GM06990 (cell line): ENCODE data around the gene LIMA1.
A peak's percentile ranks its signal among the peaks of the same experiment; 100 is the strongest.
"Not testable (repeated sequence)": the region's sequence is repeated elsewhere in the genome, so short reads cannot be mapped to it uniquely, and the experiment has no call there.

ENCODE experiments used
- DNase-seq: peaks from one replicate; pipeline ENCODE4 v3.0.0-alpha.2; 2011; ENCODE audit not compliant: insufficient read length; ENCODE audit errors: extremely low read depth
- H3K27me3 ChIP-seq: replicated peaks from 2 replicates; pipeline ENCODE4 v1.6.0; 2011; ENCODE audit warnings: low read length; ENCODE audit not compliant: control insufficient read depth, insufficient read depth
- H3K36me3 ChIP-seq: 2 replicates; pipeline ENCODE4 v1.5.1; 2011; ENCODE audit warnings: low read length; ENCODE audit not compliant: control insufficient read depth, insufficient read depth
- H3K4me3 ChIP-seq: replicated peaks from 2 replicates; pipeline ENCODE4 v1.5.1; 2011; ENCODE audit warnings: low read depth, mild to moderate bottlenecking, control low read depth, low read length
- CTCF ChIP-seq: IDR thresholded peaks from 2 replicates; pipeline ENCODE4 v1.5.1; 2011; ENCODE audit warnings: low read length, control low read depth, mild to moderate bottlenecking, inconsistent platforms; ENCODE audit not compliant: insufficient read depth, poor library complexity, severe bottlenecking

Gene LIMA1

DNA sequence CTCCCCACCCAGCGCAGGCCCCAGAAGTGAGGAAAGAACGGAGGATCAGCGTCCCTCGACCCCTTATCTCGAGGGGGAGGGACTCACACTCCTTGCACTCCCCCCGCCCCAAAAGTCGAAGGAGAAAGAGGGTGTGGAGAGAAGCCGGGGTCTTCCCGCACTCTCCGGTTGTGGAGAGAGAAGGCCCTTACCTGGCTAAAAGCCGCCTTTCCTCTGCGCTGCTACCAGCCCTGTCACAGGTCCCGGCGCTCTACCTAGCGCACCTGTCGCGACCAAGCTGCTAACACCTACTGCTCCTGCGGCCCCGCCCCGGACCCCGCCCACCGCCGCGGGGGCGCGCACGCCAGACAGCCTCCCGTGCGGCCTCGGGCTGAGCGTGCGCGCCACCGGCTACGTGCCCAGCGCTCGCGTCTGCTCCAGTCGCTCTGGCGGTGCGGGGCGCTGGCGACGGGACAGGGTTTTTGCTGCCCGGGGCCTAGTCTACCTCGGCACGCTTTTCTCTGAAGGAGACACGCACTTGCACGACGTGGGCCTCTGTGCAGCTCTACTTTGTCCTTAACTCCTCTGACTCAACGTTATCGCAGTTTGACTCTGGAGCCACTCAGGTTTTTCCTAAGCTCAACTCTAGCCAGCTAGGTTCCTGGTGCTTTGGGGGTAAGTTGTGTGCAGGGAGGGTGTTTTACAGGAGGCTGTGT lies at the start of gene LIMA1:
Gene LIMA1 (minus strand): TSS at position 292 of the 695 bp plus-strand sequence. CDS start 34,769 bp downstream, outside the sequence.
- Histone ChIP-seq H3K27me3 (no peaks in the 10 kb centered on the region; the same call in 1 of the 2 replicates), H3K36me3 (no peaks in the 10 kb centered on the region), H3K4me3 (peak within 1 kb of the TSS; percentile 67)
- TF ChIP-seq CTCF = no peak
- DNase-seq = peak; percentile 92

DNA sequence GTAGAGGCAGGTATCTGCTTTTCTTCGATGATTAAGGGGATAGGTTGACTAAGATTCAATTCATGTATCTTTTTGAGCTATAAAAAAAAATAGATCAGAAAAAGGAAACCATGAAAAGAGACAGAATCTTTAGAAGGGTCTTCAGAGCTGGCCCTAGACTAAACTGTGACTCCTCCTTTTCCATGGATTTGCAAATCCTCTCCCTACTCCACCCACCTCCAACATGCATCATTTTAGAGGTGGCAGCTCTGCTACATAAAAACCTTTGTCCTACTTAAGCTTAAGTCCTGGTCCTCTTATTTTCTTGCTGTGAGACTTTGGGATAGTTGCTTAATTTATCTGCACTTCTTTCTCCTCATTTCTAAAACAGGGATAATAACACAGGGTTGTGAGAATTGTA lies 48.4 kb upstream of the LIMA1 start:
- no peak for TF ChIP-seq CTCF
- Histone ChIP-seq H3K36me3 (no peaks in the 10 kb centered on the region), H3K27me3 (no peaks in the 10 kb centered on the region), H3K4me3 (no peak overlapping the region)
- DNase-seq = no peak

DNA sequence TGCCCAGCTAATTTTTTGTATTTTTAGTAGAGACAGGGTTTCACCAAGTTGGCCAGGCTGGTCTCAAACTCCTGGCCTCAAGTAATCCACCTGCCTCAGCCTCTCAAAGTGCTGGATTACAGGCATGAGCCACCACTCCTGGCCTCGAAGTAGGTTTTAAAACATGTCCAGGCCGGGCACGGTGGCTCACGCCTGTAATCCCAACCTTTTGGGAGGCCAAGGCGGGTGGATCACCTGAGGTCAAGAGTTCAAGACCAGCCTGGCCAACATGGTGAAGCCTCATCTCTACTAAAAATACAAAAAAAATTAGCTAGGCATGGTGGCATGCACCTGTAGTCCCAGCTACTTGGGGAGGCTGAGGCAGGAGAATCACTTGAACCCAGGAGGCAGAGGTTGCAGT lies 45.3 kb upstream of the LIMA1 start:
- H3K36me3 ChIP-seq, DNase-seq, H3K4me3 ChIP-seq, H3K27me3 ChIP-seq: not testable (repeated sequence)

DNA sequence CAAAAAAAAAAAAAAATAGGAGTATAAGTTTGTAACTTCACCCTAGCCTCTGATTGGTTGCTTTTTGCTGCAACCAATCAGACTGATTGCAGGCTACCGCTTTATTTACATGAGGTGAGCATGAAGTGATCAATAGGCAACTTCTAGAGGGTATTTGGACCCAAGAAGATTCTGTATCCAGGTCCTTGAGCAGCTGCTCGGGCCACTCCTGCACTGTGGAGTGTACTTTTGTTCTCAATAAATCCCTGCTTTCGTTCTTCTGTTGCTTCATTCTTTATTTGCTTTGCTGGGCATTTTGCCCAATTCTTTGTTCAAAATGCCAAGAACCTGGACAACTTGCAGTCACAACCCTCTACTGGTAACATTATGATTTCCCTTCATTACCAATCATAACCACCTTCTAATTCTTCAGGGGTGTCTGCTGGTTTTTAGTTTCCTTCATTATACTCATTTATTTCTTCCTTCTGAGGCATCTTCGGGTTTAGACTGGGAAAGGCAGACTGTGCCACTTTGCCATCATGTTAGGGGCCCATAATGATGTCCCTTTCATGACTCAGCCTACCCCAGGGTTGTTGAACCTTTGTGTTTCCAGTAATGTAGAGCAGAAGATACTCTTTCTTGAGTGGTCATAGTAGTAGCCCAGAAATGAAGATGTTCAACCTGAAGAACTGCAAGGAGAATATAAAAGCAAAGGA lies 43.4 kb upstream of the LIMA1 start:
- TF ChIP-seq CTCF = no peak
- no peaks in the 10 kb centered on the region for H3K36me3 ChIP-seq
- no peak overlapping the region for H3K4me3 ChIP-seq
- no peak for DNase-seq
- no peaks in the 10 kb centered on the region for H3K27me3 ChIP-seq

- Histone ChIP-seq H3K27me3 (no peaks in the 10 kb centered on the region), H3K4me3 (no peak overlapping the region), H3K36me3 (no peaks in the 10 kb centered on the region)
- TF ChIP-seq CTCF = no peak
- no peak for DNase-seq
Observed at GRCh38 chr12:50325890-50326391, 42.6 kb upstream of the LIMA1 start.

DNA sequence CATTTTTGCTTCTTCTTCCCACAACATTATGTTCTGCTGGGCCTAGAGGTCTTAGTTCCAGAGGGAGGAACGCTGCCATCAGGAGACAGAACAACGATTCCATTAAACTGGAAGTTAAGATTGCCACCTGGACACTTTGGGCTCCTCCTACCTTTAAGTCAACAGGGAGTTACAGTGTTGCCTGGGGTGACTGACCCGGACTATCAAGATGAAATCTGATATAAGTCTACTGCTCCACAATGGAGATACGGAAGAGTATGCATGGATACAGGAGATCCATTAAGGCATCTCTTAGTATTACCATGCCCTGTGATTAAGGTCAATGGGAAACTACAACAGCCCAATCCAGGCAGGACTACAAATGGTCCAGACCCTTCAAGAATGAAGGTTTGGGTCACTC lies 41.5 kb upstream of the LIMA1 start:
- H3K27me3 ChIP-seq, H3K4me3 ChIP-seq, DNase-seq, H3K36me3 ChIP-seq: not testable (repeated sequence)

GRCh38 chr12:50324077-50324476 lies 40.8 kb upstream of the LIMA1 start:
- DNase-seq, H3K36me3 ChIP-seq, H3K27me3 ChIP-seq, H3K4me3 ChIP-seq: not testable (repeated sequence)
